IMR-90 (cell line): ENCODE data around the gene SMC1B.

Experiments
- BHLHE40 ChIP-seq: fragments of 150-350 bp; IDR thresholded peaks from 2 replicates; pipeline ENCODE4 v1.6.1; 2016; ENCODE audit warnings: mild to moderate bottlenecking, low read depth, low read length
- CHD1 ChIP-seq: IDR thresholded peaks from 2 replicates; pipeline ENCODE4 v1.6.1; 2012; ENCODE audit warnings: low read depth, low read length, improper control_type of control experiment
- MAFK ChIP-seq: IDR thresholded peaks from 2 replicates; pipeline ENCODE4 v1.6.1; 2012; ENCODE audit warnings: low read depth, low read length, improper control_type of control experiment
- MXI1 ChIP-seq: IDR thresholded peaks from 2 replicates; pipeline ENCODE4 v1.6.1; 2012; ENCODE audit warnings: low read depth, mild to moderate bottlenecking, low read length, moderate library complexity, borderline replicate concordance
- NFE2L2 ChIP-seq: fragments of 150-350 bp; IDR thresholded peaks from 2 replicates; pipeline ENCODE4 v1.6.1; 2016; ENCODE audit warnings: low read depth, mild to moderate bottlenecking, low read length
- POLR2A ChIP-seq: IDR thresholded peaks from 2 replicates; pipeline ENCODE4 v1.6.1; 2012; ENCODE audit warnings: mild to moderate bottlenecking, low read depth, low read length
- RAD21 ChIP-seq: IDR thresholded peaks from 2 replicates; pipeline ENCODE4 v1.6.1; 2012; ENCODE audit warnings: low read length, improper control_type of control experiment
- RFX5 ChIP-seq: IDR thresholded peaks from 2 replicates; pipeline ENCODE4 v1.8.0; 2012; ENCODE audit warnings: low read depth, mild to moderate bottlenecking, low read length, moderate library complexity
- SMC3 ChIP-seq: fragments of 150-350 bp; IDR thresholded peaks from 2 replicates; pipeline ENCODE4 v1.6.1; 2016; ENCODE audit warnings: low read depth, mild to moderate bottlenecking, antibody characterized with exemption, low read length, moderate library complexity
- TF ChIP-seq, protein P1 (sequence below): conservative IDR thresholded peaks from 2 replicates; pipeline ENCODE4 v1.5.1; 2012; ENCODE audit warnings: mild to moderate bottlenecking, low read depth, low read length, improper control_type of control experiment
- TF ChIP-seq, protein P2 (sequence below): fragments of 150-350 bp; IDR thresholded peaks from 2 replicates; pipeline ENCODE4 v1.6.1; 2017; ENCODE audit warnings: mild to moderate bottlenecking, antibody characterized with exemption, low read length, low read depth

DNA sequence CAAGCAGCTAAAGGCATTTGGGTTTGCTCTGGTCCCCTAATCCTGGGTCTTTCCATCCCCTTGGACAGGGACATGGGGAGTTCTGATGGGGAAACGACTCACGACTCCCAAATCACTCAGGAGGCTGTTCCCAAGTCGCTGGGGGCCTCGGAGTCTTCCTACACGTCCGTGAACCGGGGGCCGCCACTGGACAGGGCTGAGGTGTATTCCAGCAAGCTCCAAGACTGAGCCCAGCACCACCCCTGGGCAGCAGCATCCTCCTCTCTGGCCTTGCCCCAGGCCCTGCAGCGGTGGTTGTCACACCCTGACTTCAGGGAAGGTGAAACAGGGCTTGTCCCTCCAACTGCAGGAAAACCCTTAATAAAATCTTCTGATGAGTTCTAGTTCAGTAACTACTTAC is 117.9 kb downstream of the SMC1B start:
- TF ChIP-seq BHLHE40 (no peak), RFX5 (no peak), RAD21 (no peak), POLR2A (no peak), MXI1 (no peak), MAFK (no peak), CHD1 (no peak), NFE2L2 (no peak), SMC3 (no peak)
- TF ChIP-seq, protein P1, sequence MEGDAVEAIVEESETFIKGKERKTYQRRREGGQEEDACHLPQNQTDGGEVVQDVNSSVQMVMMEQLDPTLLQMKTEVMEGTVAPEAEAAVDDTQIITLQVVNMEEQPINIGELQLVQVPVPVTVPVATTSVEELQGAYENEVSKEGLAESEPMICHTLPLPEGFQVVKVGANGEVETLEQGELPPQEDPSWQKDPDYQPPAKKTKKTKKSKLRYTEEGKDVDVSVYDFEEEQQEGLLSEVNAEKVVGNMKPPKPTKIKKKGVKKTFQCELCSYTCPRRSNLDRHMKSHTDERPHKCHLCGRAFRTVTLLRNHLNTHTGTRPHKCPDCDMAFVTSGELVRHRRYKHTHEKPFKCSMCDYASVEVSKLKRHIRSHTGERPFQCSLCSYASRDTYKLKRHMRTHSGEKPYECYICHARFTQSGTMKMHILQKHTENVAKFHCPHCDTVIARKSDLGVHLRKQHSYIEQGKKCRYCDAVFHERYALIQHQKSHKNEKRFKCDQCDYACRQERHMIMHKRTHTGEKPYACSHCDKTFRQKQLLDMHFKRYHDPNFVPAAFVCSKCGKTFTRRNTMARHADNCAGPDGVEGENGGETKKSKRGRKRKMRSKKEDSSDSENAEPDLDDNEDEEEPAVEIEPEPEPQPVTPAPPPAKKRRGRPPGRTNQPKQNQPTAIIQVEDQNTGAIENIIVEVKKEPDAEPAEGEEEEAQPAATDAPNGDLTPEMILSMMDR, result no peak
- TF ChIP-seq, protein P2, sequence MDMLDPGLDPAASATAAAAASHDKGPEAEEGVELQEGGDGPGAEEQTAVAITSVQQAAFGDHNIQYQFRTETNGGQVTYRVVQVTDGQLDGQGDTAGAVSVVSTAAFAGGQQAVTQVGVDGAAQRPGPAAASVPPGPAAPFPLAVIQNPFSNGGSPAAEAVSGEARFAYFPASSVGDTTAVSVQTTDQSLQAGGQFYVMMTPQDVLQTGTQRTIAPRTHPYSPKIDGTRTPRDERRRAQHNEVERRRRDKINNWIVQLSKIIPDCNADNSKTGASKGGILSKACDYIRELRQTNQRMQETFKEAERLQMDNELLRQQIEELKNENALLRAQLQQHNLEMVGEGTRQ, result no peak
